CD4-positive, alpha-beta T cell treated with Interleukin-2 at 100 ng/mL for 4 hours (primary cell): ENCODE measurements around the gene ACTMAP.

Experiments used
- DNase-seq: peaks from one replicate; pipeline ENCODE4 v3.0.0-alpha.2; 2020; ENCODE audit warnings: low spot score

The ACTMAP gene

DNA sequence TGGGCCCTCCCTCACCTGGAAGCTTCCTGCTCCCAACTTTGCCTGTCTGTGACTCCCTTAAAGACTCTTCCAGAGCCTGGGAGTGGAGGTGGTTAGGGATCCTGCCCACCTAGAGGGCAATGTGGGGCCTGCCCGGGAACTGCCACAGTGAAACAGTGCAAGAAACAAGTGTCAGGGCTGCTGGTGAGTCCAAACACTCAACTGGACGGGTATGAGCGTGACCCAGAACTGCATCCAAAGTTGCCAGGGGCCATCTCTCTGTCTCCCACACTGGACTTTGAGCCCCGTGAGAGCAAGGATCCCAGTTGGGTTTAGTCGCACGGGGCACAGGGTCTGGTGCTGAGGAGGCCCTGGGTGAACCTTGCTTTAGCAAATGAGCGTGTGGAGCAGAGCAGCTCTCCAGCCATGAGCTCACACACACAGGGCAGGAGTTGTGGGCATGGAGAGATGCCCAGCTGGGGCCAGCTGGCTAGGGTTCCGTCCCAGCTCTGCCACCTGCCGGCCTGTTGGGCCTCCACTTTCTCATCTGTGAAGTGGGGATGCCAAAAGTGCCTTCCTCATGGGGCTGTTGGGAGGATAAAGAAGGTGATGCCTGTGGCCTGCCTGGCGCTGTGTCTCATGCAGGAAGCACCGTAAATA, 57.0 kb downstream of the ACTMAP start:
- no peak for DNase-seq

GRCh38 chr19:40692212-40692551, 58.1 kb downstream of the ACTMAP start:
- DNase-seq = no peak

GRCh38 chr19:40691421-40692211, 58.7 kb downstream of the ACTMAP start:
- DNase-seq = no peak
